Adrenal gland (tissue), 5 donors: Measurements from ENCODE around the gene RNASE13.
"Not testable (repeated sequence)": the region's sequence is repeated elsewhere in the genome, so short reads cannot be mapped to it uniquely, and the experiment has no call there.

Source experiments
- CTCF ChIP-seq, 6 experiments: fragments of 450-650 bp in 4 of 6; fragments of 200-600 bp in 2 of 6; sonication (generic) in 1 of 6; IDR thresholded peaks; 1 replicate in 5 of 6; 2 replicates in 1 of 6; pipeline versions ENCODE4 v1.5.1 to v1.8.0; 2016 to 2021; ENCODE audit warnings: antibody characterized with exemption in 6 of 6, mild to moderate bottlenecking in 2 of 6, moderate library complexity in 1 of 6
- POLR2A ChIP-seq, 2 donors: fragments of 450-650 bp; IDR thresholded peaks; one replicate each; pipeline ENCODE4 v1.6.1; 2017; ENCODE audit warnings: antibody characterized with exemption in 2 of 2, mild to moderate bottlenecking in 2 of 2, moderate library complexity in 1 of 2
- donor health status: DM: no; HTN: no; CAD: no.

GRCh38 chr14:21040941-21041340 is 6.3 kb upstream of the RNASE13 start:
- not testable (repeated sequence) for TF ChIP-seq CTCF, POLR2A (IDR thresholded peaks at IDR 0.05)
